Measurements from ENCODE around the gene CBARP.

The CBARP gene

GRCh38 chr19:1182068-1182467 lies 55.7 kb downstream of the CBARP start:
- TF ChIP-seq ZNF114 (tag by site-specific recombination; IDR thresholded peaks at IDR 0.05) (no peak), ZNF768 (tag by site-specific recombination; IDR thresholded peaks at IDR 0.05) (no peak), ZBTB48 (tag by site-specific recombination; IDR thresholded peaks at IDR 0.05) (no peak), ZSCAN18 (tag by site-specific recombination; IDR thresholded peaks at IDR 0.05) (no peak), ZNF324 (tag by site-specific recombination; IDR thresholded peaks at IDR 0.05) (no peak), KLF9 (tag by site-specific recombination; IDR thresholded peaks at IDR 0.05; ENCODE audit: low read depth) (no peak), ZNF701 (tag by site-specific recombination; IDR thresholded peaks at IDR 0.05) (no peak), KLF16 (tag by site-specific recombination; IDR thresholded peaks at IDR 0.05) (no peak), ZNF16 (tag by site-specific recombination; IDR thresholded peaks at IDR 0.05; ENCODE audit: low read depth) (peak; percentile 83), ZNF626 (tag by site-specific recombination; IDR thresholded peaks at IDR 0.05) (no peak), HOXA7 (CRISPR knock-in tag; IDR thresholded peaks at IDR 0.05; ENCODE audit: borderline replicate concordance) (no peak), ZNF341 (tag by site-specific recombination; IDR thresholded peaks at IDR 0.05; ENCODE audit: low read depth) (0 out of 2 replicates have a peak, but pooled peaks have one; percentile 8), ZNF560 (tag by site-specific recombination; IDR thresholded peaks at IDR 0.05; ENCODE audit: borderline replicate concordance) (no peak), ZNF157 (tag by site-specific recombination; IDR thresholded peaks at IDR 0.05) (peak; percentile 65), ZBTB26 (tag by site-specific recombination; optimal IDR thresholded peaks at IDR 0.05) (no peak), ZNF571 (tag by site-specific recombination; IDR thresholded peaks at IDR 0.05) (no peak)
- TF ChIP-seq, protein P1, sequence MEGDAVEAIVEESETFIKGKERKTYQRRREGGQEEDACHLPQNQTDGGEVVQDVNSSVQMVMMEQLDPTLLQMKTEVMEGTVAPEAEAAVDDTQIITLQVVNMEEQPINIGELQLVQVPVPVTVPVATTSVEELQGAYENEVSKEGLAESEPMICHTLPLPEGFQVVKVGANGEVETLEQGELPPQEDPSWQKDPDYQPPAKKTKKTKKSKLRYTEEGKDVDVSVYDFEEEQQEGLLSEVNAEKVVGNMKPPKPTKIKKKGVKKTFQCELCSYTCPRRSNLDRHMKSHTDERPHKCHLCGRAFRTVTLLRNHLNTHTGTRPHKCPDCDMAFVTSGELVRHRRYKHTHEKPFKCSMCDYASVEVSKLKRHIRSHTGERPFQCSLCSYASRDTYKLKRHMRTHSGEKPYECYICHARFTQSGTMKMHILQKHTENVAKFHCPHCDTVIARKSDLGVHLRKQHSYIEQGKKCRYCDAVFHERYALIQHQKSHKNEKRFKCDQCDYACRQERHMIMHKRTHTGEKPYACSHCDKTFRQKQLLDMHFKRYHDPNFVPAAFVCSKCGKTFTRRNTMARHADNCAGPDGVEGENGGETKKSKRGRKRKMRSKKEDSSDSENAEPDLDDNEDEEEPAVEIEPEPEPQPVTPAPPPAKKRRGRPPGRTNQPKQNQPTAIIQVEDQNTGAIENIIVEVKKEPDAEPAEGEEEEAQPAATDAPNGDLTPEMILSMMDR (tag by site-specific recombination; IDR thresholded peaks at IDR 0.05) = no peak
- TF ChIP-seq, protein P2, sequence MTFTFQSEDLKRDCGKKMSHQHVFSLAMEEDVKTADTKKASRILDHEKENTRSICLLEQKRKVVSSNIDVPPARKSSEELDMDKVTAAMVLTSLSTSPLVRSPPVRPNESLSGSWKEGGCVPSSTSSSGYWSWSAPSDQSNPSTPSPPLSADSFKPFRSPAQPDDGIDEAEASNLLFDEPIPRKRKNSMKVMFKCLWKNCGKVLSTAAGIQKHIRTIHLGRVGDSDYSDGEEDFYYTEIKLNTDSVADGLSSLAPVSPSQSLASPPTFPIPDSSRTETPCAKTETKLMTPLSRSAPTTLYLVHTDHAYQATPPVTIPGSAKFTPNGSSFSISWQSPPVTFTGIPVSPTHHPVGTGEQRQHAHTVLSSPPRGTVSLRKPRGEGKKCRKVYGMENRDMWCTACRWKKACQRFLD (tag by site-specific recombination; IDR thresholded peaks at IDR 0.05) = no peak
- Histone ChIP-seq H3K27ac (ENCODE audit: extremely low read depth, low read depth, low read length) (no peak overlapping the region), H3K36me3 (ENCODE audit: control insufficient read depth in 2 of 2, insufficient read depth in 1 of 2, low read length in 2 of 2) (no peaks in the 10 kb centered on the region), H3K4me3 (ENCODE audit: low read depth, low read length) (no peak overlapping the region), H3K9me3 (ENCODE audit: control insufficient read depth, insufficient read depth, low read depth, low read length) (no peaks in the 10 kb centered on the region), H3K4me1 (ENCODE audit: control insufficient read depth, insufficient read depth, low read length) (no peaks in the 10 kb centered on the region)
- CTCF ChIA-PET = interaction anchor here (0.6 to 2.6 kb wide), 2 partner anchors 62 to 69 kb away, joined by 3 to 7 read pairs; no protein-coding TSS in a partner anchor
- POLR2A ChIA-PET = interaction anchor here (0.6 kb wide), 1 partner anchor 11 kb away, joined by 4 read pairs; no protein-coding TSS in a partner anchor

GRCh38 chr19:1181606-1182005 lies 56.2 kb downstream of the CBARP start:
- CTCF ChIA-PET = interaction anchor here (0.6 to 2.6 kb wide), 3 partner anchors 41 to 84 kb away, joined by 3 to 7 read pairs (median 4); no protein-coding TSS in a partner anchor
- Histone ChIP-seq H3K9me3 (ENCODE audit: control insufficient read depth, insufficient read depth, low read depth, low read length) (no peaks in the 10 kb centered on the region), H3K4me3 (ENCODE audit: low read depth, low read length) (no peak overlapping the region), H3K36me3 (ENCODE audit: control insufficient read depth in 2 of 2, insufficient read depth in 1 of 2, low read length in 2 of 2) (no peaks in the 10 kb centered on the region), H3K4me1 (ENCODE audit: control insufficient read depth, insufficient read depth, low read length) (no peaks in the 10 kb centered on the region), H3K27ac (ENCODE audit: extremely low read depth, low read depth, low read length) (no peak overlapping the region)
- POLR2A ChIA-PET = no interaction called here
- TF ChIP-seq ZNF596 (tag by site-specific recombination; IDR thresholded peaks at IDR 0.05) (no peak), HOXA7 (CRISPR knock-in tag; IDR thresholded peaks at IDR 0.05; ENCODE audit: borderline replicate concordance) (no peak), SALL2 (tag by site-specific recombination; IDR thresholded peaks at IDR 0.05; ENCODE audit: borderline replicate concordance) (no peak), ZSCAN4 (tag by site-specific recombination; IDR thresholded peaks at IDR 0.05) (no peak), KLF10 (tag by site-specific recombination; IDR thresholded peaks at IDR 0.05) (no peak), GLI4 (tag by site-specific recombination; IDR thresholded peaks at IDR 0.05) (no peak), ZNF146 (tag by site-specific recombination; IDR thresholded peaks at IDR 0.05) (no peak), SCRT2 (tag by site-specific recombination; IDR thresholded peaks at IDR 0.05) (no peak), ZNF121 (tag by site-specific recombination; IDR thresholded peaks at IDR 0.05) (no peak), ZNF658 (tag by site-specific recombination; IDR thresholded peaks at IDR 0.05) (no peak), ZNF266 (tag by site-specific recombination; IDR thresholded peaks at IDR 0.05; ENCODE audit: low read depth) (no peak), ZNF37A (tag by site-specific recombination; IDR thresholded peaks at IDR 0.05) (no peak)
- TF ChIP-seq, protein P3, sequence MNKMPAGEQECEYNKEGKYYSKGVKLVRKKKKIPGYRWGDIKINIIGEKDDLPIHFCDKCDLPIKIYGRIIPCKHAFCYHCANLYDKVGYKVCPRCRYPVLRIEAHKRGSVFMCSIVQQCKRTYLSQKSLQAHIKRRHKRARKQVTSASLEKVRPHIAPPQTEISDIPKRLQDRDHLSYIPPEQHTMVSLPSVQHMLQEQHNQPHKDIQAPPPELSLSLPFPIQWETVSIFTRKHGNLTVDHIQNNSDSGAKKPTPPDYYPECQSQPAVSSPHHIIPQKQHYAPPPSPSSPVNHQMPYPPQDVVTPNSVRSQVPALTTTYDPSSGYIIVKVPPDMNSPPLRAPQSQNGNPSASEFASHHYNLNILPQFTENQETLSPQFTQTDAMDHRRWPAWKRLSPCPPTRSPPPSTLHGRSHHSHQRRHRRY (tag by site-specific recombination; IDR thresholded peaks at IDR 0.05) = no peak

Data from HEK293 (cell line).